Eye (tissue), 1 donor: Measurements from ENCODE around the gene CRIM1.

Source experiments
- DNase-seq: peaks from one replicate; pipeline ENCODE4 v3.0.0-alpha.2; 2015

Gene CRIM1

DNA sequence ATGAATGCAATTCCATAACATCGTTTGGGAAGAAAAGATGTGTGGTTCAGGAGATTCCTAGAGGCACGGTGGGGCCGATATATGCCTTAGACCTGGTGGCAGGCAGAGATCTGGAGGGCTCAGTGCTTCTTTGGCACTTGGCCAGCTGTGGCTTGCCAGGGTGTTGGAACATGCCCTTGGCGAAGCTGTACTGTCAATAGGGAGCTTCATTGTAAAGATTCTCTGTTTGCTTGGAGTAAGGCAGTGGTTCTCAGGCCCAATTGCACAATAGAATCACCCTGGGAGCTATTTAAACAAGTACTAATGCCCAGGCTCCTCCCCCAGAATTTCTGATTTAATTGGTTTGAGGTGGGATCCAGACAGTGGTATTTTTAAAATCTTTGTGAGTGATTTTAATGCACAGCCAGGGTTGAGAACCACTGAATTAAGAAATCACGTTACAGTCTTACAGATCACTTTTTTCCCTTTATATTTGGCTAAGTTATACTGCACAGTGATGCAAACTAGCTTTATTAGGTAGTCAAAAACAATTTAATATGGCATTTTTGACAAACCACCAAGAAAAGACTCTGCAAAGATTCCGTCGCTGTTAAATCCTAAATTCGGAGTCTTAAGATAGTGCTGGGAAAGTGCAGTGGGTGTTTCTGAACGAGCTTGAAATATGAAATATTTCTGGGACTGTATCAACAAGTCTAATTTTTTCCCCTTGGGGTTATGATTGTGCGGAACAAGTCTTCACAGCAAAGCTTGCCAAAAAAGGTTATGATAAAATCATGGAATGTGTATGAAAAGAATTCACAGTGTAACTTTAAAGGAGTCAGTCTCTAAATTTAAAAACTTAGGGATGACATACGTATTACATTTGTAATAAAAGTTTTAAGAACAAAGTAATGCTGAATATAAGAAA lies 78.0 kb downstream of the CRIM1 start:
- peak; percentile 56 for DNase-seq

DNA sequence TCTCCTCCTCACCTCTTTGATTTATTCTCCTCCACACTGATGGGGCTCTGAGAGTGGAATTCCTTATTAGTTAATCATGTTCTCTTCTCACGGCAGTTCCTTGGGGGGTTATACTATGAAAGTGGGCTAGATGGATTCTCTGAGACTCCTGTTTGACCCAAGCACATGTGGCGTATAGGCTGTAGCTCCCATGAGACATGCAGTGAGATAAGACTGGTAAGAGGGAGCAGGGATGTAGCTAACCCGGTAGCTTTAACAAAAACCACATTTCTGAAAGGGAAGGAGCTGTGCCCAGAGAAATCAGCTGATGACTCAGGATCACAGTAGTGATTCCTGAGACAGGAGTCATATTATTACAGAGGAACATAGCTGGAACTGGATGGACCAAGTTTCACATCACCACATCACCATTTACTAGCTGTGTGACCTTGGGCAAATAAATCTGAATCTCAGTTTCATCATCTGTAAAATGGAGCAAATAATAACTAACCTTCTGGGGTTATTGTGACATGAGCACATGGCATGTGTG lies 82.9 kb downstream of the CRIM1 start:
- peak; percentile 62 for DNase-seq

DNA sequence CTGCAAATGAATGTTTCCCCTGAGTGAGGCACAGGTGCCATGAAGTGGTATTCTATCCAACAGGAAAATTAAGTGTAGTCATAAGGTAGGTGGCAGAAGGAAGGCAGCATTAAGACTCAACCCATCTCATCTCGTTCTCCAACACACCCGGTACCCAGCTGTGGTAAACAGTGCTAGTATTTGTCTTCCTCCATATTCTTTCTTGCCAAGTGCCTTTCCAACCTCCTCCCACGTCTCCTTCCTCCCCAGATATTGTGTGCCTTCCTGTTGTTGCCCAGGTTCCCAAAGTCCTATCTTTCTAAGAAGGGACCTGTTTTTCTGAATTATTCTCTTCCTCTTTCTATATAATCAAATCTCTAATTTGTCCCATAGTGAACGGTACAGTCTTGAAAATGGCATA lies 83.5 kb downstream of the CRIM1 start:
- DNase-seq, result no peak

DNA sequence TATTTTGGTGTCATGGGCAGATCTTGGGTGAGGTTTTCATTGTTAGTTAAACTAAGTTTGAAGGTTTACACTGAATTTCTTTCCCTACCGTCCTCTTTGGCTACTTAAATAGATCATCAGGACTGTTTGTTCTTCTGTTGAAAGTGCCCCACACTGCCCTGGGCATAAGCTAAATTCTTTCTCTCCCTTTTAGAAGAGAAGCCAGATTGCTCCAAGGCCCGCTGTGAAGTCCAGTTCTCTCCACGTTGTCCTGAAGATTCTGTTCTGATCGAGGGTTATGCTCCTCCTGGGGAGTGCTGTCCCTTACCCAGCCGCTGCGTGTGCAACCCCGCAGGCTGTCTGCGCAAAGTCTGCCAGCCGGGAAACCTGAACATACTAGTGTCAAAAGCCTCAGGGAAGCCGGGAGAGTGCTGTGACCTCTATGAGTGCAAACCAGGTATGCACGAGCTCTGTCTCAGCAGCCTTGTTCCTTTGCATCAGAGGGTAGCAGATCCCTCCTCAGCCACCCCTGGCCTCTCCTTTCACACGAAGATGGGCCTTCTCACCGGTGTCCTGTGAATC lies 85.6 kb downstream of the CRIM1 start:
- DNase-seq, result no peak

DNA sequence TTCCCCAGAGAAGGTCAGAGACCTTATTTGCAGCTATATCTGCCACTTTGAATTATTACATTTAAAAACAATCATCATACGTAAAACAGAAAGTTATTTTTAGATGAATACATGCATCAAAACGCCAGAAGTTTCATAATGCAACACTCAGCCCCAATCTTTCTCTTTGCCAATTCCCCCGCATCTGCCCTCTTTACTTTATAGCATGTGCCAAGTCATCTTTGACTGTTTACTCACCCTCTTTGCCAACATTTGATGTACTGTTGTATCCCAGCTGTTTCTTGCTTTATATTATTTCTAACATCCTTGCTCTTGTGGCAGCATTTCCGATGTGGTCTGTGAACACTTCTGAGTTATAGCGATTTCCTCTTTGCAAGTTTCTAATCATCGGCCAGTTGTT lies 86.2 kb downstream of the CRIM1 start:
- no peak for DNase-seq

DNA sequence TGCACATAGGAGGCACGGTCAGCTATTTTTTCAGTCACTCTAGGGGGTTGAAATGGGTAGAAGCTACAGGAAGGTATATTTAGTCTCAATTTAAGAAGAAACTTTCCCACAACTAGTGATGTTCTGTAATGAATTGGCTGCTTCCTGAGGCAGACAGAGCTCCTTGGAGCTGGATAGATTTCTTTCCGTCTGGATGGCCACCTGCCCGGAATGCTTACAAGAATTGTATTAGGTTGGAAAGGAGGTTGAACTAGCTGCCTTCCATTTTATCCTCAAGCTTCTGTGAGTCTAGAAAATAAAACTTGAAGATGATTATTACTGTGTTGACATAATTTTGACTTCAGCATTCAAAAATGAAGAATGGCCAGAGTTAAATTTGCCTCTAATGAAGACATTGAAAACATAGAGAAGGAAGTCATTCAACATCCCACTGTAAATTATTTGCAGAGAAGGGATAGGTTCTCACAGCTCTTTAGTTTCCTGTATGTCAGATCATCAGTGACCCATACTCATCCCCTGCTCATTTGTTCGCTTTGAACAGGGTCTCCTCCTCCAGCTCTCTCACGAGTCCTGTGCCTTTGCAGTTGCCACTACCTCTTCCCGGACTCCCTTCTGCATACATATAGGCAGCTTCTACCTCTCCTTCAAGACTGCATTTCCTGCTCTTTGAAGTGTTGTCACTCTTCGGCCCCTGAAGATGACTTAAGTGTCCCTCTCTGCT lies 88.8 kb downstream of the CRIM1 start:
- no peak for DNase-seq

DNA sequence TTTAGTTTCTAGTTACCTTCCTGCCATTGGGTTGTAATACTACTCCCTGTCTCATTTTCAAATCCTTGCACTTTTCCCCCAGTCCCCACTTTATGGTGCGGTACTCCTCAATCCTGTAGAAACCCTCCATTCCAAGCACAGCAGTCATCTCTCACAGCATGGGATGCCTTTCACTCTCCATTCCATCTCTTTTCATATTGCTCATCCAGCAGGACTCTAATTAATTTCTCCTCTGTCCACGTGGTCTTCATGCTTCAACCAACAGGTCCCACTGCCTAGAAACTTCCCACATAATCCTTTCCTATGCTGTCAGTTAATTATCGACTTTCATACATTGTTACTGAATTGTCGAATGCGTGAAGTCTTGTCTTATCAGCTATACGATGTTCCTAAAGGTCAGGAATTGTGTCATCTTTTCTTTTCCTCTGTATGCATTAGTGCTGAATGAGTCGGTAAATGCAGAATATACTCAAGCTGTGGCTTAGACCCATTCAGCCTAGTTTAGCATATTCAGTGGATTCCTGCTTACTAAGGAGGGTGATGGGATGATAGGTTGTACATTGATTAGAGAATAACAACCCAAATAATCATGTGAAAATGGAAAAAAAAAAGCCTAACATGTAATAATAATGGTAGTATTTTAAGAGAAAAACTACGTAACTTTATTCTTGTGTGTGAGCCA lies 89.7 kb downstream of the CRIM1 start:
- peak; percentile 65 for DNase-seq

DNA sequence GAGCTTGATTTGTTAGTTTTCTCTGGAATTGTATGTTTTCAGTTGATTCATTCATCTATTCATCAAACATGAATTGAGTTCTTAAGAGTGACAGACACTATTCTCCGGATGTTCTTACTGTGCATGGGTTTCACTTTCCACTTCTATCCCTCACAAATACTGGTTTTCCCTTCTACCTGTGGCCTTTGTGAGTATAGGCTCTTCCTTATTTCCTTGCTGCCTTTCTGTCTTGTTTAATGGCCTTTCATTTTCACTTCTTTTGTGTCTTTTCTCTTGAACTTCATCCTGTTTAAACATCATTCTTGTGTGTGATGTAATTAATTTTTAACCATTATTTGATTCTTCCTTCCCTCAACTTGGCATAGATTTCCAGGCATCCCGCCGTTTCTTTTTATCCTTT lies 90.7 kb downstream of the CRIM1 start:
- DNase-seq, result no peak

DNA sequence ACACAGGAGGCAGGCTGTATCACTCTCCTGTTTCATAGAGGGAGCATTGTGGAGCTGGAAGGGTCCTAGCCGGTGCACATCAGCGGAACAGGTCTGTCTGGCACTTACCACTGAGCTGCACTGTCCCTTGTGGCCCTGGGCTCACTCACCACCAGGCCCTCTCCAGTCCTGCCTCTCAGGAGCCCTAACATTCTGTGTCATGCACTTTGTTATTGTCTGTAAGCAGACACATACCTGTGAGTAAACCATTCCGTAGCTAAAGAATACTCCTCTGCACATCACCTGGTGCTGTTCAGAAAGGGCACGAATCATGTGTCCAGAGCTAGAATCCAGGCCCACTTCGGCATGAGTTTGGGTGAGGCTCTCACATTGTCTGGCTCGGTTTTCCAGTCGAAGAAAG lies 93.6 kb downstream of the CRIM1 start:
- no peak for DNase-seq

DNA sequence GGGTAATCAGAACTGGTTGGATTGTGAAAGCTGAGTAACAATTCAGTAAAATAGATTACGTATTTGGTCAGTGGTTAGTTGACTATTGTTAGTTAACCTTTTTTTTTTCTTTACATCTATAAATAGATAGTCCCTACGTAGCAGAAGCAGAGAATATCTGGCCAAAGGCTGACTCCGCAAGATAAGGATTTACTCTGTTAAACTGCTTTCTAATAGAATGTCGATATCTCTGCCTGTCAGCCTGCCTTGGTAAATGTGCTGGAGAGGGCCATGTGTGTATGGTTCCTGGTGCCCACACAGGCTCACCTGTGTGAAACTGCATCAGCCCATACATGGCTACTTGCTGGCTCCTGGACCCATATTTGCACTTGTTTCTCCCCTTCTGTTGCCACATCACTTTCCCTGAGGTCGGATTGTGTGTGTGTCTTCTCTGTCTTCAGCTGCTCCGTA lies 94.4 kb downstream of the CRIM1 start:
- no peak for DNase-seq

DNA sequence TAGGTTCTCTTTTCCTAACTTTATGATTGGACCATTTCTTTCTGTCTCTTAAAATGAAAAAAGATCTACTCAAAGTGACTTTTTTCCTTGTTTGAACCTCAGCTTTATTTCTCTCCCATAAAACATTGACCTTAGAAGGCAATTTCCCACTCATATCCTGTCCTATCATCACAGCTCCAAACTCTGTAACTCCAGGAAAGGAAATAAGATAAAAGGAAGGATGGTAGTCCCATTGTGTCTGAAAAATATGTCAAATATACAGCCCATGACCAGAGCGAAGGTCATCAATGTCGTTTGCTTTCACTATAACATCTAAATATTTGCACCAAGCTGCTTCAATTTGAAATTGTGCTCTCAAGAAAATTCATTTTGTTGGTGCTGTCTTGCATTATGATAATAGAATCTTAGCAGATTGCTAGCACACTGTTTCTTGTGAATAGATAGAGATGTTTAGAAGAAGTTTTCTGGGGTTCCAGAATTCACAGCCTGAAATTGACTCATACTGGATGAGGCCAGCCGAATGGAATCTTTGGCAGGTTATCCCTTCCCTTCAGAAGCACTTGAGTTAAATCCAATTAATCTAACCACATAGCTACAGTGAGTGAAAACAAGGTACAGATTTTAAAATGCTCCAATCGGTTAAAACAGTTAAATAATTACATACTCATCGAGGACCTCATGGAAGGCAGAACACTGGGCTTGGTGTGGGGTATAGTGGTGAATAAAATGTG lies 95.1 kb downstream of the CRIM1 start:
- peak; percentile 27 for DNase-seq

DNA sequence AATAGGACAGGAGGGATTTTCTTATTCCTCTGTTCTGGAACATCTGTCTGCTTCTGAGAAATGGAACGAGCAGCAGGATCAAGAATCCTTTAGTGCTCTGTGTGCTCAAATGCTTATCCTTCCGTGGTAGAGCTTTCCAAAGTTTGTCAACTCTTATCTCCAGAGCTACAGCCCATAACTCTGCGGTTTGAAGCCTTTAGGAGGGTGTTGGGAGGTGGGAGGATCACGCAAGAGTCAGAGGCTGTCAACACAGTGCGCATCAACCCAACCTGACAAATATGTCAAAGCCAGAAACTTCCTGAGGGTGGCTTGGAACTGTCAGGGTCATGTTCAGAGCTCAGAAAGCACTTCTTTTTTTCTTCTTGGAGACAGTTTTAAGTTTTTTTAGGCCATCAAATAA lies 95.9 kb downstream of the CRIM1 start:
- DNase-seq, result no peak

DNA sequence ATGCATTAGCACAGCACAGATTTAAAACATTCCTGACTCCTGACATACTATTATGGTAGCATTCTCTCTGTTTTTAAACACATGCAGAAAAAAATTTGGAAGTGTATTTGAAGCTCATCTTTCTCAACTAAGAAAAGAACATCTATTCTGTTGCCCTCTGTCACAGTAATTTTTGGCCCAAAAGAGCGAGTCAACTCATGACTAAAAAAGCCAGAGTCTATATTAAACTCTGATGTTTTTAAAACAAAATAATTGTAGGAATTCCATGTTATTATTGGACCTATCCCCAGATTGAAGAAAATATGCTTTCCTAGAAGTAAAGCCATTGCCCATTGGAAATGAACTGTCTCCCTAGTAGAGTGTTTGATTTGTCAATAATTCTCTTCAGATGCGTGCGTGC lies 96.7 kb downstream of the CRIM1 start:
- peak; percentile 55 for DNase-seq

DNA sequence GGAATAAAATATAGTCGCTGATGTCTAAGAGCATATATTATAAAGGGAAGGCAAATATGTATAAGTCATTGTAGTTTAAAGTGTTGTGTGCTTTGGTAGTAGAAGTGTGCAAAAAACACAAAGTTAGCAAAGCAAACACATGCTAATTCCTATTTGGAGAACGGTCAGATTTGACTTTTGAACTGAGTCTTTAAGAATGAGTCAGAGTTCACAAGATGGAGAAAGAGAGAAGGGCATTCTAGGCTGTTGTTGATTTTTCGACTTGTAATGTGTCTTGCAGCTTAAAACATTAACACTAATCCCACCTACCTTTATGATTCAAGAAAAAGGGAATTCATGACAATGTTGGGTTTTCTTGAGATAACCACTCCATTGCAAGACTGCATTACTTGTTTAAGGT lies 98.1 kb downstream of the CRIM1 start:
- DNase-seq, result no peak

DNA sequence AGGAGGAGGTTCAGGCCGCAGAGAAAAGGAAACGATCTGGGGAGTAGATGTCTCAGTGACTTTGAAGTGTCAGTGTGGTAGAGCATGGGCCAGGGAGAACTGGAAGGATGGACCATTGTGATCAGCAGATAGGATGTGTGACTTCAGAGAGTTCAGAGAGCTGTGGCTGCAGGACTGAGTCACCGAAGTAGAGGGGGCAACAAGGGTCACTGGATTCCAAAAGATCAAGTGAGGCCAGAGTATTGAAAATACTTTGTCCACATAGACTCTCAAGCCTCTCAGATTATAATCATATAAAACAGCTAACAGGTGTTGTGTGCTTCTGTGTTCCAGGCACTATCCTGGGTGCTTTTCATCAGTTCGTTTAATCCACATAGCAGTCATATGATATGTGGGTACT lies 99.4 kb downstream of the CRIM1 start:
- no peak for DNase-seq

DNA sequence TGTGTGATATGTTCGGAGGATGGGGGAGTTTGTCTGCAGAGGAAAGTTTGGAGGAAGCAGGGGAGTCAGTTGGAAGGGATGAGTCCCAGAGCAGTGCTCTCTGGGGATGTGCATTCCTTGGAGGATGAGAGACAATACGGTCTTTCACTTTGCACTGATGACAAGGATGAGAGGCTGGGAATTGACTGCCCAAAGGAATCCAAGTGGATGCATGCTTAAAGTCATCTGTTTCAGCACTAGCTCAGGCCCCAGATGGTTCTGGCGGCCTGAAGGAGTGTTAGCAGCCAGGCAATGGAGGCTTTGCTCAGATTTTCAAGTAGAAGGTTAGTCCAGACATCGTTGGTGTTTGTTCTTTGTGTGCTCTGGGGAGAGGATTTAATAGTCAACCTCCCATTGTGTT lies 100.2 kb downstream of the CRIM1 start:
- peak; percentile 30 for DNase-seq

DNA sequence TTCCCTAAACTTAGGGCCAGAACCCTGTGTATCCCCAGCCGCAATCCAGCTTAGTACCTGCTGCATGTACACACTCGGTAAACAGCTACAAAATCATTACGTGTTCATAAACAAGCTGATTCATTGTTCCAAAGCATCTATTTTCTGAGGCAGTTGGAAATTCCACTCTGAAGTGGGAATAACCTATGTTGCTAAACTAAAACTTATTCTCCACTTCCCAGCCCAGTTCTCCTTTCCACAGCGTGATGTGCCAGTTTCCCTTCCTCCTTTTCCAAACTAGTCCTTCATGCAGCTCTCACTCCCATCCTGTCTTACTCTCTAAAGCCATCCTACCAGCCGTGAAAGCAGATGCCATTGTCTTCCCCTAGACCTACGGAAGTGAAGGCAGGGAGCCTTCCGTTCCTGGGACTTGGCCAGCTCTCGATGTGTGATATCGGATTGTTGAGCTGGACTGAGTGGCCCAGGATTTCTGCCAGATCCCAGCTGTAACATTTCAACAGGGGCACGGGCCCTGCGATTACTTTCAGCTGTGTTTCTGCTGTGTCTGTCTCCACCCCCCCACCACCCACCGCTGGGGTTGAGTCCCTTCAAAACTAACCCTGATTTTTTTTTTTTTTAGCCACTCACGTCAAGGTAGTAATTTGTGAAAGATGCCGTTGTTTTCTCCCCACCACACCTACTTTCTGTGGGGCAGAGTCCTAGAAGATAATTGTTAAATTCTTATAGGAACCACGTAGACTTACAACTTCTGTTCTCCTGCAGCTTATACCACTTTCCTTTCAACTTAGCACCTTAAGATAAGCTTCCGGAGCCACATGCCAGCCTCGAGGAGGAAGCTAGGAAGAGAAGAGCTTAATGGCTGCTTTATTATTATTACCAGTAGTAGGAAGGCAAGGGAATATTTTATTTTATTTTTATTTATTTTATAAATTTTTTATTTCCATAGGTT lies 100.9 kb downstream of the CRIM1 start:
- DNase-seq, result peak; percentile 44

DNA sequence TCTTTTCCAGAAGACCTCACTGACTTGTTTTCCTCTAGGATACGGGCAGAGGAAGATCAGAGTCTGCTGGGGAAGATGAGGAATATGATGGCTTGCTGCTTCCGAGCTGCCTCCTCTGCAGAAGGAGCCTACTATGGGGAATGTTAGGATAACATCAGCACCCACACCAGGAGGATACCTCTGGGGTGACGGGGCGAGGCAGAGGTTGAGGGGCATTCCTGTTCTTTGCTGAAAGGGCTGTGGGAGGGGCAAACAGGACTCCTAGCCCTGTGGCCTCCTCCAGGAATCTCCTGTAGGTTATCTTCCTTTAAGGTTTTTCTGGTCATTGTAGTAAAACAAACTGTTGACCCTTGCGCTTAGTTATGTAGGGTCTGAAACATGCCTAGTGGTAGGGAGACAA lies 102.5 kb downstream of the CRIM1 start:
- no peak for DNase-seq

DNA sequence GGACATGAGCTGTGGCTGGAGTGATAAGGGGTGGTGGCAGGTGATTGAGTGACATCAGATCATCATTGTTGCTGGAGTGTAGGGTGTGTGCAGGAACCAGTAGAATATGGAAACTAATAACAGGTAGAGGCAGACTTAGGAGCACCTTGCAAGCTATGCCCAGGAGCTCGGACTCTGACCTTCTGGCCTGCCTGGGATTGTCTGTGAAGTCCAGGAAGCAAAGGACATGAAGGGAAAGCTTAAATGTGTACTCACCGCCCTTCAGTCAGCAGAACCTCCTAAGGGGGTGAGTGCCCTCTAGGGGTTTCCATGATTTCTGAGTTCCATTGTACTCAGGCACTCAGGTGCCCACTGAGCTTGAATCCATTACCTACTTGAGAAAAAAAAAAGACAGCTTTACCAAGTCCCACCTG lies 104.2 kb downstream of the CRIM1 start:
- DNase-seq, result peak; percentile 46

DNA sequence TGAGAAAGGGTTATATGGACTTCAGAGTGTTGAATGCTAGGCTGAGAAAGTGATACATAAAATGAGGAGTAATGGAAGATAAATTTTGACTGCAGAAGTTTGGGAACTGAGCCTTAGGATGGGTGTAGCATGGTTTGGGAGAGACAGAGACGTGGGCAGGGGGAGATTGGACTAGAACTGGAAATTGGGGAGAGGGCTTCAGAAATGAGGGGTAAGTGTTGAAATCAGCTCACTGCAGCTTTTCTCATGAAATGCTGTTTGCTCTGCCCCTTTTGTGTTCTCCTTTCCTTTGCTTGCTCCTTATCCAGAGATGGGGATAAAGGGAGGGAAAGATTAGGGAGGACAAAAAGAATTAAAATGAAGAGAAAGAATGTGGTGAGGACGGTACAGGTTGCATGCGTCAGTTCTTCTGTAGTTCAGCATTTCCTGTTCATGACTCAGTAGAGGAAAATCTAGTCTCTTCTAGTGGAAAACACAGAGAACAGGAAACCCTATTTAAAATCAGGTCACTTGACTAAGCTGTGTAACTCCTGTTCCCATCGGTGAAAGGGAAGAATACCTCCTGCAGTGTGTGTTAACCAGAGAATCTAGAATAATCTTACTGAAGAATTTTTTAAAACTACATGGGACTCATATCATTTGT lies 105.6 kb downstream of the CRIM1 start:
- DNase-seq, result no peak
